Measurements from ENCODE around the gene CCDC107. TPM values are rescaled to one million over a fixed set of nuclear protein-coding genes. Genes with fewer than 3 reads are reported as not detected.

Gene CCDC107
- polyA plus RNA-seq, 1 experiment: 11.8 TPM

DNA sequence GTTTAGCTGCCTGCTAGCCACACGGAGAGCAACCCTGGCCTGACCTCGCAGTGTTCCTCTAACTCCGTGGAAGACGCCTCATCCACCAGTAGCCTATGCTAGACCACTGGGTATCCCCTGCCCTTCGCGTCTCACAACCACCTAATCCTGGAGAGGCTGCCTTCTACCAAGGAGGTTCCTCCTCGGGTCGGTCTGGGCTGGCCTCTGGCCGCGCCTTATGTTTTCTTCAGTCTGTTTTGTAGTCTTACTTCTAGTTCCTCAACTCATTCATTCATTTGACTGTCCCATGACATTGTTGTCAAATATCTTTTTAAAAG lies 33.2 kb downstream of the CCDC107 start:
- CTCF ChIA-PET: interaction anchor here (0.6 to 2.8 kb wide), 3 partner anchors 27 to 36 kb away, joined by 3 to 10 read pairs (median 4); partner anchors contain the start of gene ARHGEF39
- POLR2A ChIA-PET: interaction anchor here (0.7 to 9.1 kb wide), 14 partner anchors 11 to 499 kb away, joined by 3 to 101 read pairs (median 8); partner anchors contain the start of genes CA9, CCDC107, CREB3 and RMRP
- peak overlapping the region; percentile 98 for H3K4me3 ChIP-seq (ENCODE audit: low read depth, low read length)
- no peak for DNase-seq (ENCODE audit: low read depth, low spot score)
- TF ChIP-seq CTCF (IDR thresholded peaks at IDR 0.05; ENCODE audit: low read depth, low read length): no peak
- no peaks in the 10 kb centered on the region; the same call in 1 of the 2 replicates for H3K9me3 ChIP-seq (ENCODE audit: control insufficient read depth, insufficient read depth, low read length)
- no peaks in the 10 kb centered on the region for H3K27me3 ChIP-seq (ENCODE audit: control insufficient read depth, insufficient read depth, low read length)
- H3K27ac ChIP-seq (ENCODE audit: low read depth, low read length): peak overlapping the region; percentile 97

GRCh38 chr9:35691757-35692301 lies 33.7 kb downstream of the CCDC107 start:
- no peak for DNase-seq (ENCODE audit: low read depth, low spot score)
- ChIA-PET CTCF (interaction anchor here (2.8 kb wide), 1 partner anchor 31 kb away, joined by 10 read pairs; no protein-coding TSS in a partner anchor), POLR2A (interaction anchor here (0.7 to 9.1 kb wide), 10 partner anchors 12 to 40 kb away, joined by 3 to 101 read pairs (median 9); partner anchors contain the start of genes CCDC107, CREB3, RMRP and TLN1)
- no peaks in the 10 kb centered on the region for H3K27me3 ChIP-seq (ENCODE audit: control insufficient read depth, insufficient read depth, low read length)
- H3K27ac ChIP-seq (ENCODE audit: low read depth, low read length): peak overlapping the region; percentile 97
- H3K9me3 ChIP-seq (ENCODE audit: control insufficient read depth, insufficient read depth, low read length): no peaks in the 10 kb centered on the region; the same call in 1 of the 2 replicates
- TF ChIP-seq CTCF (IDR thresholded peaks at IDR 0.05; ENCODE audit: low read depth, low read length): no peak
- H3K4me3 ChIP-seq (ENCODE audit: low read depth, low read length): peak overlapping the region; percentile 98; the same call in 1 of the 2 replicates

DNA sequence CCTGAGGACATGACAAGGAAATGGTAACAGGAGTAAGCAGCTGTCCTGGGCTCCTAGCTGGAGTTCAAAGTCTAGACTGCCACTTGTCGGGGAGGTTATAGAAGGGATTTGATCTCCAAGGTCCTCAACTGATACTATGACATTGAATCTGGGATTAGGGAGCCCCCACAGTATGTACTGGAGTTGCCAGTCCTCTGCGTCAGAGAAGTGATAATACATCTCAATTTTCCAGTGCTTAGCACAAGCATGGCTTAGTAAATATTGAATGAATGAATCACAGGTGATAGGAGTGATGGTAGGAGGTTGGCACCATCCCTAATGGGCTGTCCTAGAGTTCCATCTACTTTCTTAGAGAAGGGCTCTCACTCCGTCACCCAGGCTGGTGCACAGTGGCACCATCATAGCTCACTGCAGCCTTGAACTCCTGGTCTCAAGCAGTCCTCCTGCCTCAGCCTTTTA lies 37.9 kb downstream of the CCDC107 start:
- POLR2A ChIA-PET: interaction anchor here (0.6 to 3.8 kb wide), 14 partner anchors 8 to 698 kb away, joined by 3 to 34 read pairs (median 6); partner anchors contain the start of genes ARHGEF39, CCDC107, CREB3 and RMRP
- Histone ChIP-seq H3K27ac (ENCODE audit: low read depth, low read length) (no peak overlapping the region), H3K27me3 (ENCODE audit: control insufficient read depth, insufficient read depth, low read length) (no peaks in the 10 kb centered on the region), H3K4me3 (ENCODE audit: low read depth, low read length) (no peak overlapping the region), H3K9me3 (ENCODE audit: control insufficient read depth, insufficient read depth, low read length) (no peaks in the 10 kb centered on the region)
- no peak for DNase-seq (ENCODE audit: low read depth, low spot score)
- no peak for TF ChIP-seq CTCF (IDR thresholded peaks at IDR 0.05; ENCODE audit: low read depth, low read length)
- CTCF ChIA-PET: interaction anchor here (0.7 to 4.4 kb wide), 19 partner anchors 10 to 74 kb away, joined by 3 to 48 read pairs (median 10); partner anchors contain the start of genes ARHGEF39, CA9, CCDC107 and RMRP

- no peak for DNase-seq (ENCODE audit: low read depth, low spot score)
- POLR2A ChIA-PET: interaction anchor here (0.7 to 3.8 kb wide), 13 partner anchors 9 to 49 kb away, joined by 3 to 34 read pairs (median 6); partner anchors contain the start of genes ARHGEF39, CCDC107, CREB3 and RMRP
- TF ChIP-seq CTCF (IDR thresholded peaks at IDR 0.05; ENCODE audit: low read depth, low read length): peak; percentile 86
- H3K4me3 ChIP-seq (ENCODE audit: low read depth, low read length): no peak overlapping the region
- H3K27ac ChIP-seq (ENCODE audit: low read depth, low read length): no peak overlapping the region
- H3K27me3 ChIP-seq (ENCODE audit: control insufficient read depth, insufficient read depth, low read length): no peaks in the 10 kb centered on the region
- CTCF ChIA-PET: interaction anchor here (0.6 to 4.4 kb wide), 22 partner anchors 11 to 143 kb away, joined by 3 to 48 read pairs (median 8); partner anchors contain the start of genes ARHGEF39, CA9, CCDC107 and RMRP
- no peaks in the 10 kb centered on the region for H3K9me3 ChIP-seq (ENCODE audit: control insufficient read depth, insufficient read depth, low read length)
Observed at GRCh38 chr9:35696520-35697215, 38.6 kb downstream of the CCDC107 start.

Data from AG04450 (cell line).